ENCODE measurements around the gene PKD1.
"Not testable (repeated sequence)": the region's sequence is repeated elsewhere in the genome, so short reads cannot be mapped to it uniquely, and the experiment has no call there.

The PKD1 gene

GRCh38 chr16:2115591-2115973 lies 20.1 kb downstream of the PKD1 start:
- H3K27me3 Mint-ChIP-seq (ENCODE audit: low read depth) = no peaks in the 10 kb centered on the region
- H3K36me3 Mint-ChIP-seq (ENCODE audit: low read depth) = no peaks in the 10 kb centered on the region
- no peak for TF ChIP-seq CTCF (IDR thresholded peaks at IDR 0.05; ENCODE audit: unreplicated experiment in 3 of 3)

GRCh38 chr16:2114885-2115590 lies 20.7 kb downstream of the PKD1 start:
- H3K36me3 Mint-ChIP-seq (ENCODE audit: low read depth); H3K4me1 Mint-ChIP-seq; H3K9me3 Mint-ChIP-seq; H3K27ac Mint-ChIP-seq; H3K4me3 Mint-ChIP-seq; H3K27me3 Mint-ChIP-seq (ENCODE audit: low read depth): not testable (repeated sequence)

More at GRCh38 chr16:2115591-2115973, 20.1 kb downstream of the PKD1 start:
- H3K4me1 Mint-ChIP-seq = peaks cover 5% of the 10 kb centered on the region
- no peak overlapping the region for H3K4me3 Mint-ChIP-seq
- no peak overlapping the region for H3K27ac Mint-ChIP-seq
- H3K9me3 Mint-ChIP-seq = no peaks in the 10 kb centered on the region

- not testable (repeated sequence) for H3K36me3 Mint-ChIP-seq (ENCODE audit: low read depth); H3K27ac Mint-ChIP-seq
Measured at GRCh38 chr16:2114225-2114624, 21.5 kb downstream of the PKD1 start.

GRCh38 chr16:2112539-2113106 lies 23.1 kb downstream of the PKD1 start:
- not testable (repeated sequence) for H3K4me1 Mint-ChIP-seq; H3K9me3 Mint-ChIP-seq; H3K4me3 Mint-ChIP-seq; H3K36me3 Mint-ChIP-seq (ENCODE audit: low read depth); H3K27me3 Mint-ChIP-seq (ENCODE audit: low read depth); H3K27ac Mint-ChIP-seq

More at GRCh38 chr16:2114225-2114624, 21.5 kb downstream of the PKD1 start:
- not testable (repeated sequence) for H3K27me3 Mint-ChIP-seq (ENCODE audit: low read depth); H3K9me3 Mint-ChIP-seq; H3K4me3 Mint-ChIP-seq; H3K4me1 Mint-ChIP-seq

- not testable (repeated sequence) for H3K27ac Mint-ChIP-seq; H3K4me1 Mint-ChIP-seq; H3K27me3 Mint-ChIP-seq (ENCODE audit: low read depth); H3K9me3 Mint-ChIP-seq; H3K4me3 Mint-ChIP-seq; H3K36me3 Mint-ChIP-seq (ENCODE audit: low read depth)
Measured at GRCh38 chr16:2111412-2112335, 24.0 kb downstream of the PKD1 start.

GRCh38 chr16:2111009-2111353 lies 24.7 kb downstream of the PKD1 start:
- H3K27me3 Mint-ChIP-seq (ENCODE audit: low read depth); H3K9me3 Mint-ChIP-seq; H3K36me3 Mint-ChIP-seq (ENCODE audit: low read depth); H3K27ac Mint-ChIP-seq; H3K4me3 Mint-ChIP-seq; H3K4me1 Mint-ChIP-seq: not testable (repeated sequence)

- not testable (repeated sequence) for H3K9me3 Mint-ChIP-seq; H3K36me3 Mint-ChIP-seq (ENCODE audit: low read depth); H3K27ac Mint-ChIP-seq; H3K4me3 Mint-ChIP-seq; H3K4me1 Mint-ChIP-seq; H3K27me3 Mint-ChIP-seq (ENCODE audit: low read depth)
Measured at GRCh38 chr16:2110332-2111008, 25.2 kb downstream of the PKD1 start.

GRCh38 chr16:2109872-2110271 lies 25.8 kb downstream of the PKD1 start:
- not testable (repeated sequence) for H3K27ac Mint-ChIP-seq; H3K9me3 Mint-ChIP-seq; H3K27me3 Mint-ChIP-seq (ENCODE audit: low read depth); H3K4me3 Mint-ChIP-seq; H3K4me1 Mint-ChIP-seq; H3K36me3 Mint-ChIP-seq (ENCODE audit: low read depth)

- not testable (repeated sequence) for H3K9me3 Mint-ChIP-seq; H3K4me1 Mint-ChIP-seq; H3K36me3 Mint-ChIP-seq (ENCODE audit: low read depth); H3K4me3 Mint-ChIP-seq; H3K27ac Mint-ChIP-seq; H3K27me3 Mint-ChIP-seq (ENCODE audit: low read depth)
Measured at GRCh38 chr16:2109271-2109580, 26.5 kb downstream of the PKD1 start.

GRCh38 chr16:2108446-2109270 lies 27.0 kb downstream of the PKD1 start:
- H3K9me3 Mint-ChIP-seq; H3K36me3 Mint-ChIP-seq (ENCODE audit: low read depth); H3K27ac Mint-ChIP-seq; H3K4me3 Mint-ChIP-seq; H3K27me3 Mint-ChIP-seq (ENCODE audit: low read depth); H3K4me1 Mint-ChIP-seq: not testable (repeated sequence)

GRCh38 chr16:2107791-2108125 lies 27.9 kb downstream of the PKD1 start:
- H3K36me3 Mint-ChIP-seq (ENCODE audit: low read depth); H3K4me1 Mint-ChIP-seq; H3K9me3 Mint-ChIP-seq; H3K27me3 Mint-ChIP-seq (ENCODE audit: low read depth); H3K4me3 Mint-ChIP-seq; H3K27ac Mint-ChIP-seq: not testable (repeated sequence)

- H3K36me3 Mint-ChIP-seq (ENCODE audit: low read depth); H3K27ac Mint-ChIP-seq; H3K4me1 Mint-ChIP-seq; H3K9me3 Mint-ChIP-seq; H3K27me3 Mint-ChIP-seq (ENCODE audit: low read depth); H3K4me3 Mint-ChIP-seq: not testable (repeated sequence)
Measured at GRCh38 chr16:2107121-2107790, 28.4 kb downstream of the PKD1 start.

- not testable (repeated sequence) for H3K4me1 Mint-ChIP-seq; H3K36me3 Mint-ChIP-seq (ENCODE audit: low read depth); H3K27ac Mint-ChIP-seq; H3K9me3 Mint-ChIP-seq; H3K4me3 Mint-ChIP-seq; H3K27me3 Mint-ChIP-seq (ENCODE audit: low read depth)
Measured at GRCh38 chr16:2106211-2106610, 29.5 kb downstream of the PKD1 start.
